VCaP (cell line): ENCODE results near the gene MEIS2.

Experiments used
- H3K27ac ChIP-seq: fragments of 450-650 bp; 2 replicates; pipeline ENCODE4 v1.5.1; 2017
- TF ChIP-seq, protein P1 (sequence below): fragments of 450-650 bp; conservative IDR thresholded peaks from 2 replicates; pipeline ENCODE4 v1.5.1; 2017; ENCODE audit warnings: mild to moderate bottlenecking, moderate library complexity

MEIS2 gene

DNA sequence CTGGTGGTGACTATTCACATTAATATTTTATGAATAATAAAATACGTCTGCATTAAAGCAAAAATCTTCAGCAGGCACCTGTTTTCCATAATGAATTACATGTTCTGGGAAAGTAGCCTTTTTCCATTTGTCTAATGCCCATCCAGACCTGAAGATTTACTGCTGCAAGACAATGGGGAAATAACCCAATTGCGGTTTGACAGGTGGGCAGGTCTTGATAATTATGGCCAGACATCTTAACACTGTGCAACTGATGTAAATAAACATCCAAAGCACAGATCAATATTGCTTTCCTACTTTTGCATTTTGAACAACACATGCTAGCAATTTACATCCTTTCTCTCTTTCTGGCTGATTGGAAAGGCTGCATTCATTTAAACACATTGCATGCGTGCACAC, 173.9 kb downstream of the MEIS2 start:
- H3K27ac ChIP-seq: no peak overlapping the region
- TF ChIP-seq, protein P1, sequence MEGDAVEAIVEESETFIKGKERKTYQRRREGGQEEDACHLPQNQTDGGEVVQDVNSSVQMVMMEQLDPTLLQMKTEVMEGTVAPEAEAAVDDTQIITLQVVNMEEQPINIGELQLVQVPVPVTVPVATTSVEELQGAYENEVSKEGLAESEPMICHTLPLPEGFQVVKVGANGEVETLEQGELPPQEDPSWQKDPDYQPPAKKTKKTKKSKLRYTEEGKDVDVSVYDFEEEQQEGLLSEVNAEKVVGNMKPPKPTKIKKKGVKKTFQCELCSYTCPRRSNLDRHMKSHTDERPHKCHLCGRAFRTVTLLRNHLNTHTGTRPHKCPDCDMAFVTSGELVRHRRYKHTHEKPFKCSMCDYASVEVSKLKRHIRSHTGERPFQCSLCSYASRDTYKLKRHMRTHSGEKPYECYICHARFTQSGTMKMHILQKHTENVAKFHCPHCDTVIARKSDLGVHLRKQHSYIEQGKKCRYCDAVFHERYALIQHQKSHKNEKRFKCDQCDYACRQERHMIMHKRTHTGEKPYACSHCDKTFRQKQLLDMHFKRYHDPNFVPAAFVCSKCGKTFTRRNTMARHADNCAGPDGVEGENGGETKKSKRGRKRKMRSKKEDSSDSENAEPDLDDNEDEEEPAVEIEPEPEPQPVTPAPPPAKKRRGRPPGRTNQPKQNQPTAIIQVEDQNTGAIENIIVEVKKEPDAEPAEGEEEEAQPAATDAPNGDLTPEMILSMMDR: no peak

DNA sequence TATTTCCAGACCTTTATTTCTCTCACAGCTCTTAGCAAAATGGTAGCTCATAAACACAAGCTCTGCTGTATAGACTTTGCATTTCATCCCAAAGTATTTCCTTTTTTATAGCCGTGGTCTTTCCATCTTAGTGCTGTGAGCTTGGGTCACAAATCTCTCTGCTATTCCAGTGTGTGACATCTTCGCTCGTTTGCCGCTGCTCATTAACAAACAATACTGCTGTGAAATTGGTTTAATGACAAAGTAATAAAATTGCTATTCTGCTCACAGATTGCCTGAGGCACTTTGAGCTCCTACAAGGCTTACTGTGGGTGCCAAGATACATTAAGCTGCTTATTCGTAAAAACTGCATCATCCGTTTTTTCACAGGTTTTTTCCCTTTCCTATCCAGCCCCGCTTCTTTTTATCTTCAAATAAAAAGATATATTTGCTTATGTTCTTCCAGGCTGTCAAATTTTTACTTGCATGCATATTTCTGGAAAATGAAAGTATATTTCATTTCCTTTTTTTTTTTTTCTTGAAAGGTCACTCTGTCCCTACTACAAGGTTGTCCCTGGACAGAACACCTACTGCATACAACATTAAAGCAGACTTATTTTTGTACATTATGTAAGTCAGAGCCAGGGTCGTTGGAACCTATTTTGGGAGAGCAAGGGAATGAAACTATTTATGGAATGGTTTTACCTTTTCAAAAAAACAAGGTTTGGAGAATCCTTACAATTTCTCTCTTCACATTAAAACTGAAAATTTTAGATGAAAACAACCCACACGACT, 174.5 kb downstream of the MEIS2 start:
- TF ChIP-seq, protein P1: no peak
- no peak overlapping the region for H3K27ac ChIP-seq

DNA sequence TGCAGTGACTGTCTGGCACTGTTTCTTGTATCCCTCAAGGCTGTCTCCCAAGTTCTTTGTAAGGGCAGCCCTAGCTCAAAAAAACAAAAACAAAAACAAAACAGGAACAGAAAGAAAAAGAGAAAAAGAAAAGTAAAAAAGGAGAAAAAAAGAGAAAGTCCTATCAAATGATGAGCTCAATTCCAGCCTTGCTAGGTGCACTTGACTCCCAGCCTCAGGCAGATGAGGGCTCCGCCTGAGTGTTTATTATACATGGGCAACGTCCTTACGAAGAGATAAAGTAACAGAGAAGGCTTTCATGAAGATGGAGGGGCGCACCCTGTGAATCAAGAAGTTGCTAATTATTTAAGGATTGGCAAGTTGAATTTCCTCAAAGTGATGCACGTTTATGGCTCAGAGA, 175.3 kb downstream of the MEIS2 start:
- TF ChIP-seq, protein P1: no peak

DNA sequence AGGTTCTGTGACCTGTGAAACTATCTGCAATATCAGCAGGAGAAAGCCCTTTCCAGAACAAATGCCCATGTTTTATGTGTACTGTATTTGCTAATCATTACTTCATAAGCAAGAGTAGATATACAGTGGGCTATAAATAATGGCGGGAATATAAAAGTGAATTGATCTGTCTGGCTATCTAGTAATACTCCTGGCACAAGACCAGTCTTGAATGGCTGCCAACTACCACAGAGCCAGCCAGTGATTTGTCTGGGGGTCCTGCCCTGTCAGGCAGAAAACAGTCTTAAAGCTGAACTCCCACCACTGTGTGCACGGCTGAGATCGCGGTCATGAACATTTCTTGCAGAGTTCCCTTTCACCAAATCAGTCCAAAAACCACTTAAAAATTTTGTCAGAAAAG, 176.3 kb downstream of the MEIS2 start:
- TF ChIP-seq, protein P1: no peak
- no peak overlapping the region for H3K27ac ChIP-seq

More for the DNA sequence above, 175.3 kb downstream of the MEIS2 start:
- H3K27ac ChIP-seq: no peak overlapping the region

DNA sequence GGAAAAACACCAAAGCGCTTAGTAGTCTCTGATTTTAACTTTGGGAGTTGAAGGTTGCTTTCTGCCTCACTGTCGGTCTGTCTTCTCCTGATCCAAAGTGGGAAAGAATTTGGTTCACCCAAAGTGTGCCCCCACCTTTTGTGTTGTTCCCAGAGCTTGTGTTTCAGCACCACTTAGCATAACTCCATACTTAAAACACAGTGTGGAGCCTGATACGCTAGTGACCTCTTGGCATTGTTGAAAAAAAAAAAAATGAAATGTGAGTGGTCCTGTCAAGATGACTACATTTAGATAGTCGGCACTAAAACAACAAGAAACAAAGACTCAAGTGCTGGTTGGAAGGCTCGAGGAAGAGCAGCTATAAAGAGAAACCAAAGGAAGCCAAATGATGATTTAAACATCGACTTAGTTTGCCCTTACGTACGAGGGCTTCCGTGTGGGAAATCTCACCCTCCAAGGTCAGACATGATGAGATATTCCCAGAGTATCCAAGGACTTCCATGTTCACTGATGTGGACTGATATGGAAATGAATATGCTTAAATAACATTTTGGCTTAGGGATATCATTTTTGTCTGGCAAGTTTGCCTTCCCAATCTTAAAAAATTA, 178.8 kb downstream of the MEIS2 start:
- TF ChIP-seq, protein P1: no peak
- no peak overlapping the region for H3K27ac ChIP-seq

DNA sequence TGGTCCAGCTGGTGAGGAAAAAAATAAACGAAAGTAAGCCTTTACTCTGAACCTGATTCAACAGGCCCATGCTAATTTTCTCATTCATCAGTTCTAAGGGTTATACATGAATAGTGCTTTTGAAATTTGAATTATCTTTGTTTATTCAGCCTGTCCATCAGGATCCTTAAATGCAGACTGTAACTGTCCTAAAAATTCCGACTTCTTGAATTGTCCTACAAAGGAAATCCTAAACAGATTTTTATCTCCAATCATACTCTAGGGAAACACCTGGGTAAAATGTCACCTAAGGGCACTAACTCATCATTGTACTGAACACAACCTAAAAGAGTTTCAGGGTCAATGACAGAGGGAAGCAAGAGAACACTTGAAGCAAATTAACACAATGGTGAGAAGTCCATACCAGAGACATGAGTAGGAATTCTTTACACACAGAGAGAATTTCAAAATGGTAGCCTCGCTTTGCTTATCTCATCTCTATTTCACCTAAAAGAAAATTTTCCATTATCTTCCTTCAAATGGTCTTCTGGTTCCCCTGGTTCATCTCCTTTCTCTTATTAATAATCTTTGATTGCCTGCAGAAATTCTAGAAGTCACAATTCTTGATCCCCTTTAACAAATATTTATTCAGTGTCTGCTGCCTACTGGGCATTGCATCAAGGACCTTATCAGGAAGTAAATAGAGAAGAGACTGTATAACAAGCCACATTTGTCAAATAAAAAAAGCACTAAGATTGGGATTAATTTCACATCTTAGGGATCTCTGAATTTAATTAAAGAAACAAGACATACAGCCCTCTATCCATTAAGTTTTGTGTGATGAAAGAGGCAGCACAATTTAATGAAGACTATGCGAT, 182.7 kb downstream of the MEIS2 start:
- no peak overlapping the region for H3K27ac ChIP-seq
- TF ChIP-seq, protein P1: no peak
